ENCODE measurements around the gene SOCS6. TPM values are rescaled to one million over a fixed set of nuclear protein-coding genes. Genes with fewer than 3 reads are reported as not detected.

SOCS6 gene
- total and polyA plus RNA-seq, 4 donors: 5.5 to 30.1 (median 8.7) TPM

- no peak for TF ChIP-seq MAX (IDR thresholded peaks at IDR 0.05)
- no peak for TF ChIP-seq ATF3 (IDR thresholded peaks at IDR 0.05)
- TF ChIP-seq SP1 (IDR thresholded peaks at IDR 0.05): no peak
- TF ChIP-seq RXRA (IDR thresholded peaks at IDR 0.05): no peak
- no peak for TF ChIP-seq TAF1 (conservative IDR thresholded peaks at IDR 0.05)
- no peak for TF ChIP-seq NR2F2 (IDR thresholded peaks at IDR 0.05)
- no peak for TF ChIP-seq FOXA2 (IDR thresholded peaks at IDR 0.05)
- no peak for TF ChIP-seq FOXA1 (IDR thresholded peaks at IDR 0.05)
- no peak for TF ChIP-seq EGR1 (IDR thresholded peaks at IDR 0.05; ENCODE audit: low read depth in 2 of 2)
- no peak for TF ChIP-seq GABPA (IDR thresholded peaks at IDR 0.05 in 1 of 2, conservative IDR thresholded peaks at IDR 0.05 in 1 of 2)
- peak overlapping the region; percentile 75 to 84 for H3K9ac ChIP-seq (ENCODE audit: low read depth in 1 of 2, low read length in 2 of 2)
- H3K4me1 ChIP-seq (ENCODE audit: control insufficient read depth in 4 of 4, insufficient read depth in 4 of 4, low read length in 3 of 4): peaks cover 0 to 30% (median 19%) of the 10 kb centered on the region in 4 donors
- H3K9me3 ChIP-seq (ENCODE audit: control insufficient read depth in 4 of 4, low read length in 3 of 4): no peaks in the 10 kb centered on the region
- 2% methylated on average over 50 of the region's 50 CpGs for WGBS
- peak overlapping the region; percentile 54 to 90 (median 66) for H3K4me3 ChIP-seq (ENCODE audit: low read depth in 1 of 3, low read length in 3 of 3)
- H3K27ac ChIP-seq (ENCODE audit: low read depth in 1 of 2, low read length in 2 of 2): peak overlapping the region; percentile 86
- DNase-seq (ENCODE audit: low spot score): peak; percentile 45
- H3K27me3 ChIP-seq (ENCODE audit: control insufficient read depth in 4 of 4, insufficient read depth in 4 of 4, low read length in 3 of 4): no peaks in the 10 kb centered on the region
- no peaks in the 10 kb centered on the region for H3K36me3 ChIP-seq (ENCODE audit: control insufficient read depth in 4 of 4, insufficient read depth in 3 of 4, low read depth in 1 of 4, low read length in 3 of 4)
Observed at GRCh38 chr18:70288171-70288850, 534 bp upstream of the SOCS6 start.

- H3K4me3 ChIP-seq (ENCODE audit: low read depth in 1 of 3, low read length in 3 of 3): peak overlapping the region; percentile 81 to 96 (median 90)
Observed at GRCh38 chr18:70289351-70290312, 787 bp downstream of the SOCS6 start.

More at GRCh38 chr18:70289351-70290312, 787 bp downstream of the SOCS6 start:
- Histone ChIP-seq H3K9ac (ENCODE audit: low read depth in 1 of 2, low read length in 2 of 2) (peak overlapping the region; percentile 76 to 97), H3K27ac (ENCODE audit: low read depth in 1 of 2, low read length in 2 of 2) (peak overlapping the region; percentile 89 to 96), H3K9me3 (ENCODE audit: control insufficient read depth in 4 of 4, low read length in 3 of 4) (no peaks in the 10 kb centered on the region), H3K36me3 (ENCODE audit: control insufficient read depth in 4 of 4, insufficient read depth in 3 of 4, low read depth in 1 of 4, low read length in 3 of 4) (no peaks in the 10 kb centered on the region), H3K27me3 (ENCODE audit: control insufficient read depth in 4 of 4, insufficient read depth in 4 of 4, low read length in 3 of 4) (no peaks in the 10 kb centered on the region), H3K4me1 (ENCODE audit: control insufficient read depth in 4 of 4, insufficient read depth in 4 of 4, low read length in 3 of 4) (peaks cover 0 to 33% (median 23%) of the 10 kb centered on the region in 4 donors)
- DNase-seq (ENCODE audit: low spot score): peak; percentile 60
- under 1% methylated on average over 87 of the region's 87 CpGs for WGBS
- TF ChIP-seq YY1 (IDR thresholded peaks at IDR 0.05) (peak; percentile 14), RAD21 (IDR thresholded peaks at IDR 0.05) (peak in 1 of 2 donors; percentile 4), HNF4A (conservative IDR thresholded peaks at IDR 0.05) (no peak), REST (IDR thresholded peaks at IDR 0.05) (peak; percentile 10), SP1 (IDR thresholded peaks at IDR 0.05) (peak; percentile 8), RXRA (IDR thresholded peaks at IDR 0.05) (peak in 1 of 2 donors; percentile 6), HNF4G (IDR thresholded peaks at IDR 0.05) (no peak)

Data from liver (tissue), 9 donors.